Esophagus squamous epithelium (tissue), 5 donors: Measurements from ENCODE around the gene IRF2. TPM values are rescaled to one million over a fixed set of nuclear protein-coding genes. Genes with fewer than 3 reads are reported as not detected.

Source experiments
- DNase-seq: peaks from one replicate; lab custom pipeline; 2025; lab: John Stamatoyannopoulos, UW
- H3K27ac ChIP-seq, 4 donors: fragments of 200-600 bp; sonication (generic); one replicate each; pipeline ENCODE4 v1.5.1; 2016 to 2019; ENCODE audit warnings: mild to moderate bottlenecking in 1 of 4
- H3K27me3 ChIP-seq, 4 donors: fragments of 200-600 bp; sonication (generic); 1 replicate in 3 of 4; 2 replicates in 1 of 4; pipeline versions ENCODE4 v1.5.1 to v1.6.0; 2017 to 2021; ENCODE audit warnings: antibody characterized with exemption in 1 of 4
- H3K36me3 ChIP-seq, 3 donors: fragments of 200-600 bp; sonication (generic); one replicate each; pipeline ENCODE4 v1.5.1; 2016 to 2019
- H3K4me1 ChIP-seq, 3 donors: fragments of 200-600 bp; sonication (generic); one replicate each; pipeline ENCODE4 v1.5.1; 2017 to 2019
- H3K4me3 ChIP-seq, 4 donors: fragments of 200-600 bp; sonication (generic); 1 replicate in 3 of 4; 2 replicates in 1 of 4; pipeline ENCODE4 v1.5.1; 2016 to 2019; ENCODE audit warnings: mild to moderate bottlenecking in 2 of 4, moderate library complexity in 1 of 4
- H3K9me3 ChIP-seq, 3 donors: fragments of 200-600 bp; sonication (generic); one replicate each; pipeline ENCODE4 v1.5.1; 2016 to 2019
- CTCF ChIP-seq, 6 experiments: fragments of 450-650 bp in 4 of 6; fragments of 200-600 bp in 2 of 6; sonication (generic) in 2 of 6; IDR thresholded peaks; one replicate each; pipeline ENCODE4 v1.5.1; 2016 to 2019; ENCODE audit warnings: antibody characterized with exemption in 6 of 6, mild to moderate bottlenecking in 4 of 6, moderate library complexity in 4 of 6
- POLR2A ChIP-seq, 4 donors: fragments of 450-650 bp; IDR thresholded peaks; one replicate each; pipeline ENCODE4 v1.6.1; 2017; ENCODE audit warnings: antibody characterized with exemption in 4 of 4, mild to moderate bottlenecking in 4 of 4, moderate library complexity in 3 of 4
- WGBS, 2 donors: methylation state at CpG; one replicate each; pipeline ENCODE4 v1.1.5; 2018; 5-methylcytosine and 5-hydroxymethylcytosine counted together
- intact Hi-C: fragments of 100-400 bp; cut with DNase I; formaldehyde crosslinking; loops from one replicate; pipeline ENCODE4 v1.15.0; 2022
- total RNA-seq, 4 donors: library from RNA; depleted of rRNA; stranded (reverse); fragments of >200 nt; gene quantifications; one replicate each; pipeline ENCODE4 v1.1.0, GENCODE V29; 2016
- donor health status: DM: yes; HTN: yes; CAD: no.

The IRF2 gene
- total RNA-seq, 4 donors from 2014 or later, result 16.6 to 30.2 (median 23.4) TPM

GRCh38 chr4:184457535-184458249, 16.7 kb downstream of the IRF2 start:
- peaks cover 0 to 18% (median 0%) of the 10 kb centered on the region in 3 donors for H3K36me3 ChIP-seq
- 73 to 83% methylated on average over 10 to 11 of the region's 11 CpGs for WGBS, 2 donors
- TF ChIP-seq CTCF (IDR thresholded peaks at IDR 0.05) (no peak), POLR2A (IDR thresholded peaks at IDR 0.05) (no peak)
- H3K4me3 ChIP-seq, result no peak overlapping the region
- H3K27me3 ChIP-seq, result no peaks in the 10 kb centered on the region
- no peak overlapping the region for H3K27ac ChIP-seq
- DNase-seq, result no peak
- peaks cover 3 to 54% (median 18%) of the 10 kb centered on the region in 3 donors for H3K4me1 ChIP-seq
- H3K9me3 ChIP-seq, result no peaks in the 10 kb centered on the region
- intact Hi-C loops, result no loop called here

GRCh38 chr4:184456337-184456736, 18.0 kb downstream of the IRF2 start:
- intact Hi-C loops, result no loop called here
- Histone ChIP-seq H3K9me3 (no peaks in the 10 kb centered on the region), H3K27ac (no peak overlapping the region), H3K27me3 (no peaks in the 10 kb centered on the region), H3K4me1 (peaks cover 7 to 57% (median 25%) of the 10 kb centered on the region in 3 donors), H3K4me3 (no peak overlapping the region), H3K36me3 (peaks cover 0 to 25% (median 0%) of the 10 kb centered on the region in 3 donors)
- DNase-seq, result no peak
- WGBS, 2 donors, result 90 to 97% methylated on average over 12 to 19 of the region's 26 CpGs
- no peak for TF ChIP-seq CTCF (IDR thresholded peaks at IDR 0.05)
- no peak for TF ChIP-seq POLR2A (IDR thresholded peaks at IDR 0.05)

GRCh38 chr4:184455299-184455698, 19.1 kb downstream of the IRF2 start:
- intact Hi-C loops, result no loop called here
- Histone ChIP-seq H3K27ac (no peak overlapping the region), H3K4me3 (no peak overlapping the region), H3K27me3 (no peaks in the 10 kb centered on the region), H3K36me3 (peaks cover 0 to 25% (median 0%) of the 10 kb centered on the region in 3 donors), H3K4me1 (peaks cover 6 to 60% (median 30%) of the 10 kb centered on the region in 3 donors), H3K9me3 (no peaks in the 10 kb centered on the region)
- DNase-seq, result no peak
- TF ChIP-seq CTCF (IDR thresholded peaks at IDR 0.05), result no peak
- no peak for TF ChIP-seq POLR2A (IDR thresholded peaks at IDR 0.05)
- 91 to 100% methylated on average over 2 to 6 of the region's 7 CpGs for WGBS, 2 donors

GRCh38 chr4:184453365-184454160, 20.8 kb downstream of the IRF2 start:
- Histone ChIP-seq H3K4me3 (no peak overlapping the region), H3K4me1 (peaks cover 20 to 74% (median 40%) of the 10 kb centered on the region in 3 donors), H3K27ac (peak overlapping the region; percentile 7 to 73 (median 55)), H3K27me3 (no peaks in the 10 kb centered on the region), H3K36me3 (peaks cover 0 to 25% (median 0%) of the 10 kb centered on the region in 3 donors), H3K9me3 (no peaks in the 10 kb centered on the region)
- peak in 1 of 4 donors; percentile 26 for TF ChIP-seq POLR2A (IDR thresholded peaks at IDR 0.05)
- no peak for TF ChIP-seq CTCF (IDR thresholded peaks at IDR 0.05)
- whole genome bisulfite sequencing, 2 donors, result 9 to 11% methylated on average over 10 of the region's 10 CpGs
- DNase-seq, result no peak
- intact Hi-C loops, result no loop called here

- no peak overlapping the region for H3K27ac ChIP-seq
- no peak for DNase-seq
- TF ChIP-seq POLR2A (IDR thresholded peaks at IDR 0.05), result no peak
- no peak for TF ChIP-seq CTCF (IDR thresholded peaks at IDR 0.05)
- H3K27me3 ChIP-seq, result no peaks in the 10 kb centered on the region
- H3K36me3 ChIP-seq, result peaks cover 0 to 25% (median 0%) of the 10 kb centered on the region in 3 donors
- peaks cover 24 to 76% (median 43%) of the 10 kb centered on the region in 3 donors for H3K4me1 ChIP-seq
- intact Hi-C loops, result no loop called here
- H3K9me3 ChIP-seq, result no peaks in the 10 kb centered on the region
- H3K4me3 ChIP-seq, result no peak overlapping the region
These were observed 21.6 kb downstream of the IRF2 start for GRCh38 chr4:184452740-184453139.
